CD4-positive, alpha-beta T cell treated with Interleukin-15 for 4 hours (primary cell): ENCODE measurements around the gene MAB21L4.

Source experiments
- DNase-seq: peaks from one replicate; pipeline ENCODE4 v3.0.0-alpha.2; 2020; ENCODE audit warnings: low spot score

Gene MAB21L4

DNA sequence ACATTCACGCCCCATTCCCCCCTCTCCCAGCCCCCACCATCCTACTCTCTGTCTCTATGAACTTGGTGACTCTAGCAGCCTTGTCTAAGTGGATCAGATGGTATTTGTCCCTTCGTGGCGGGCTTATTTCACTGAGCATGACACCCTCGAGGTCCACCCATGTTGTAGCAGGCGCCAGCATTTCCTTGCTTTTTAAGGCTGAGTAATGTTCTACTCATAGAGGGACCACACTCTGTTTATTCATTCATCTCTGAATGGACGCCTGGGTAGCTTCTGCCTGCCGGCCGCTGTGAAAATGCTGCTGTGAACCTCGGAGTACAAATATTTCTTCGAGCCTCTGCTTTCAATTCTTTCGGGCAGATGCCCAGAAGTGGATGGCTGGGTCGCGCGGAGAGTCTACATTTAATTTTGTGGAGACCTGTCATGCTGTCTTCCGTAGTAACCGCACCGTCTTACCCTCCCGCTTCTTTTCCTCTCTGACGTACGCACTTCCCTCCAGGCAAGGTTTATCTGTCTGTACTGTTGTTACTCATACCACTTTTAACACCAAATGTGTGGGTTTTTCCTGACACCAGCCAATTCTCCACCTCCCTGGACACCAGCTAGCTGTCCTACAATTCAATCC is 15.8 kb upstream of the MAB21L4 start:
- no peak for DNase-seq

DNA sequence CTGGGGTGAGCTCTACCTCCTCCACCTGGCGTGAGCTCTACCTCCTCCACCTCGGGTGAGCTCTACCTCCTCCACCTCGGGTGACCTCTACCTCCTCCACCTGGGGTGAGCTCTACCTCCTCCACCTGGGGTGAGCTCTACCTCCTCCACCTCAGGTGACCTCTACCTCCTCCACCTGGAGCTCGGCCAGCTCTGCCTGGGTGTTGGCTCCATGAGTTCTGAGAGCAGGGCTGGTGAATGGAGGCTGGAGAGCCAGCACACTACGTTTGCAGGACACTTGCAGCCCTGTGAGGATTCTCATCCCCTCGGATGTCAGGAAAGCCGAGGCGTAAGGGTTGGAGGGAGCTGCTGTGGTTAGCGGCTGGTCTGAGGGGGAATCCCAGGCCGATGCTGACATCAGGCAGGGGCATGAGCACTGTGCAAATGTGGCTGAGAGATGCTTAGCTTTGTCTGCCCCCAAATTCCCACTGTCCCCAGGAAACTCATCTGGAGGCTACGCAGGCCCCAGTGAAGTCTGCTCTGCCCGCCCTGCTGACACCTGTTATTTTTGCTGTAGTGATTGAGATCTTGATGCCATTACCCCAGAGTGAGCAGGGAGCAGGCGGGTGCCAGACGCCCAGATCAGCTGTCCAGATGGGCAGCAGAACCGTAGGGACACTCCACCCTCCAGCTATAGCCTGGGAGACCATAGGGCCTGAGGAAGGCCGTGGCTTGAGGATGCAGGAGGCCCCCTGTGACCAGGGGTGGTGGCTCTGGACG is 13.4 kb upstream of the MAB21L4 start:
- no peak for DNase-seq

DNA sequence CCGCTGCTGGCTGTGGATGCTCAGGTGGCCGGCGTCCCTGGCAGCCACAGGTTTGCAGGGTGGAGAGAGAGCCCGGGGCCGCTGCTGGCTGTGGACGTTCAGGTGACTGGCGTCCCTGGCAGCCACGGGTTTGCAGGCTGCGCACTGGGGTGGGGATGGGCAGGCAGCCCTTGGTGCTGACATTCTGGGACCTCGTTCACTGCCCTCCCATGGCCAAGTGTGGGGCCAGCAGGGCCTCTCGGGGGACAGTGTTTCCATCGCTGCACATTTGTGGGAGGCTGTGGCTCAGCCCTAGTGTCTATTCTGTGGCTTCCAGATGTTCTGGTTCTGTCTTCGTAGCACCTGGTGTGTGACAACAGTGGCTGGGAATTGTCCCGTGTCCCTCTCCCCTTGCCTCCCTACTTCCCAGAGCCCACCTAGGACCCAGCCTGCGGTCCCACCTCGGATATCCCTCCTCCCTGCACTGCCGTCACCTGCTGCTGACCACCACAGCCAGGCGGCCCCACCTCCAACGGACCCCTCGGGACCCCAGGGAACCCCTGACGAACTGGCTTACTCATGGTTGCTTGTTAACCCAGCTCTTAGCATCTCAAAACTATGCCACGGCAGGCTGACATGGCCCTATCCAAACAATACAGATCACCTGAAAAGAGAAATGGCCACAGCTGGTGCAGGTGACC is 11.1 kb upstream of the MAB21L4 start:
- DNase-seq: no peak

DNA sequence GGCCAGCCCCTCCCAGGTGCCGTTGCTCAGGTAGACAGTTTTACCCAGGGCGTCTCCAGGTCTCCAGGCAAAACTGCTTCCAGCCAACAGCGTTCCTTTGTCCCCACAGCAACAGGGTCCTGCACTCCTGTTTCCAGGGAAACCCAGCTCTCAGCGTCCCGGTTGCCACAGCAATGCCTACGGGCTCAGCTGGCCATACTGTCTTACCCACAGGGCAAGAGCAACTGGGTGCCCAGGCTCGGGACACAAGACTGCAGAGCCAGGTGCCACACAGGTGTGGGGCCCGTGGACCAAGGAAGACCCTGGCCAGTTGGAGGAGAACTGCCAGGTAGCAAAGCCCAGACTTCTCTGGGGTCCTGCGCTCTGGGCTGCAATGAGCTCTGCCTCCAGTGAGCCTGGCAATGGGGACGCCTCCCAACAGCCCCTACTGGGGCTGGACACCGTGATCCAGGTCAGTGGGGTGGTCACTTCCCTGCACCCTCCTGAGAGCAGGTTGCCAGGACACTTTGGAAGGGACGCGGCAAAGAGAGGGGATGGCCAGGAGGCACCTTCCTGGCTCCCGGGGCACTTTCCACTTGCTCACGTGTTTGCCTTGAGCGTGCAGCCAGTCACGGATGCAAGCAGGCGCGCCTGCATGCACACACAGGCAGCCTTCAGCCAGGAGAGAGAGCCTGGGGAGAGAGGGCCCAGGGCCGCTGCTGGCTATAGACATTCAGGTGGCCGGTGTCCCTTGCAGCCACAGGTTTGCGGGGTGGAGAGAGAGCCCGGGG is 10.4 kb upstream of the MAB21L4 start, which contains the start of gene CROCC2:
Gene CROCC2, plus strand, starts transcription at position 196 of the 770 bp plus-strand sequence. Its CDS starts 178 bp downstream, at position 374.
- DNase-seq: no peak

DNA sequence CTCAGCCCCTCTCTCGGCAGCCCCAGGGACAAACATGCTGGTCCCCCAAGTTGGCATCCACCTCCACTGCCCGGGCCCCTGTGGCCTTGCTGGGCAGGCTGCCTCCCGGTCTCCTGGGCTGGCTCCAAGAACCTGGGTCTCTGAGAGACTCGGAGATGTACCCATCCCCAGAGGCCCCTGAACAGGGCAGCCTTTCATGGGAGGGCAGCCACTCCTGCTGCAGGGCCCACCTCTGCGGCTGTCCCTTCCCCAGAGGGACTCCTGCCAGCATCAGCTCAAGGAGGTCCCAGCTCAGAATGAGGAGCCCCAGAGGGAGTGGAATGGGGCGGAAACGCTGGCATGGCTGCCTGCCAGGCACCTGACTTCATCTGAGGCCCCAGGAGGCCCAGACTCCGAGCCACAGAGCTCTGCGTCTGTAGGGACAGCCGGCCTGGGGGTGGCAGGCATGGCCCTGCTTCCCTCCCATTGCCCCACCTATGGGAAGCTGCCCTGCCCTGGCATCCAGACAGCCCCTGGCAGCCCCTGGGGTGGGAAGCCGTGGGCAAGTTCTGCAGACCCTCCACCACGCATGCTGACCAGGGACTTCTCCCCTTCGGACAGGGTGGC is 9.3 kb upstream of the MAB21L4 start:
- DNase-seq: no peak

- DNase-seq: no peak
These were observed 8.5 kb upstream of the MAB21L4 start for GRCh38 chr2:240904216-240905175.

- no peak for DNase-seq
These were observed 7.5 kb upstream of the MAB21L4 start for GRCh38 chr2:240903191-240904060.

DNA sequence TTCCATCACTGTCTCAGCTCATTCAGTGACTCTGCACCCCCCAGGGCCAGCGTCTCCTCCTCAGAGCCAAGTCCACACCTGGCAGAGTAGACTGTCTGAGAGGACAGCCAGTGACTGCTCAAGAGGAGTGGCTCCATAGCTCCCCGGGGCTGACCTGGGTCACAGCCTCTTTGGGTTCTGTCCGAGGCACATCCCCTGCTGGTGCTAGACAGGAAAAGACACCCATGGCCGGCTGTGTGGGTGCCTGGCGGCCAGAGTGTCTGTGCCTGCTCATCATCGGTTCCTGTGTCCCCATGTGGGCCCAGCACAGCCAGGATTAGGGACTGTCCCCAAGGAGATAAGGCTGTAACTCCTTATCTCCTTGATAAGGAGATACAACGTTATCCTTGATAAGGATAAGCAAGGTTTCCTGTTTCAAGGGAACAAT is 6.7 kb upstream of the MAB21L4 start:
- DNase-seq: no peak

DNA sequence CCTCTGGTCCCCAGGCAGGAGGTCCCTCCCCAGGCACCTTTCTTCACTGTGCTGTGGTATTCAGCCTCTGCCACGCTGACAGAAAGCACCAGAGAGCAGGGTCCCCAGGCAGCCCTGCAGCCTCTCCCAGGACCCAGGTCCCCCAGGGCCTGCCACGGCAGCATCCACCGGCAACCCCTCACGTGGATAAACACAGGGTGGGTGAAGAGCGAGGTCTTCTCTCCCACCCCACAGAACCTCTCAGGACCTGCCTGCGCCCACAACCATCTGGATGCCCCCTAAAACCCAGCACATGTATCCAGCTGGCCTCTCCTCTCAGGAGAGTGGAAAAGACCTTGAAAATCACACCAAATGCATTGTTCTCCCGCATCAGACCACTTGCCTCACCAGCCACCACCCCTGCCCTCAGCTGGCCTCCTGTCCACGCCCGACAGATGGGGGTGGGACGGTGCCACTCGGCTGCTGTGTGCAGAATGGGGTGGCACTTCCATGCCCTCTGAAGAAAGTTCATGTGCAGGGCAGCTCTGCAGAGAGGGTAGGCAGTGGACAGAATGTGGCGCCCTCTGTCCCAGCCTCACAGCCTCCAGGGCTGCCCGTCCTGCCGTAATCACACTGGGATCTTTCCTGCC is 6.1 kb upstream of the MAB21L4 start:
- no peak for DNase-seq

DNA sequence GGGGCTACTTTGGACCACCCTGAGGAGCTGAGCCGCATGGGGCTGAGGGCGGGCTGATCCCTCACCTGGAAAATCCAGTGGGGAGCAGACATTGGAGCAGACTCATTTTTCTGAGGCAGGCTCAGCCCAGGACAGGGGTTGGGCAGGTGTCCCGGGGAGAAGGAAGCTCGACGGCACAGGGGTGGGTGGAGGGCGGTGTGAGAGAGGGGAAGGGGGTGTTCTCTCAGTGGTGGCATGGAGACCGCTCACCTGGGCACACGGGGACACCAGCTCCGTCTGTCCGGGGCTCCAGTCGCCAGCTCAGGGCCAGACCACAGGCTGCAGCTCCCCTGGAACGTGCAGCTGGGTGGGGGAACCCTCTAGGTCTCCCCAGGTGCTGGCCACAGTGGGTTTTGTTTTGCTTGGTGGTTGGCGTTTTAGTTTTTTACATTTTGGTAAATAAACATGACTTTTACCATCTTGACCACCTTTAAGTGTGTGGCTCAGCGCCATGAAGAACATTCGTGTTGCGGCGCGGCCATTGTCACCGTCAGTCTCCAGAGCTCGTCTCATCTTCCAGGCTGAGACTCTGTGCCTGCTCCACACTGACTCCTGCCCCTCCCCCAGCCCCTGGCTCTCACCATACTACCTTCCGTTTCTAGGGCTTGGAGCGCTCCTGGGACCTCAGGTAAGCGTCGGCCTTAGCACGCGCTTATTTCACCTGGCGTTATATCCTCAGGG is 4.3 kb upstream of the MAB21L4 start:
- DNase-seq: no peak

GRCh38 chr2:240899468-240899865 is 3.5 kb upstream of the MAB21L4 start:
- DNase-seq: no peak

GRCh38 chr2:240898731-240899467 is 2.9 kb upstream of the MAB21L4 start:
- no peak for DNase-seq

DNA sequence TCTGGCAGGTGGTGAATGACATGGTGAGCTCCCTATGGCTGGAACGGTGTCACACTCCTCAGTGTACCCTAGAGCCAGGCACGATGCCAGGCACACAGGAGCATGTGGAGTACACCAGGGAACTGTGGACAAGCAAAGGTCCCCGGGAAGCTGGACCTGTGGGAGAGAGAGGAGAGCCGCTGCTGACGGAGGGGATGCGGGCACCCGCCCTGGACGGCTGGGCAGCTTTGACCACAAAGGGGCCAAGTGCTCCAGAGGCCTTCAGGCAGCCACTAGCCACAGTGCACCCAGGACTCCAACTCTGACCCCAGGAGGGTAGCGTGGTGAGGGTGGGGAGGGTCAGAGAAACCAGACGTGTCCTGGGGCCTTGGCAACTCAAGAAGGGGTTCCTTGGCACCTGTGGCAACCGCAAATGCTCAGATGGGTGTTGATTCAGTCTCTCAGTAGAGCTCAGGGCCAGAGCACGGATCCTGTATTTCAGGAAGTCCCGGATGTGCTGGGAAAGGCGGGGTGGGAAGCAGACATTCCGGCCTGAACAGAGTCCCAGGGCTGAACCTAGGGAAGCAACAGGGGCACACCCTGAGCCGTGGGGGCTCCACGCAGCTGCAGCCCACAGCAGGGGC is 2.3 kb upstream of the MAB21L4 start:
- no peak for DNase-seq

- DNase-seq: no peak
These were observed 1.1 kb upstream of the MAB21L4 start for GRCh38 chr2:240896871-240897692.

DNA sequence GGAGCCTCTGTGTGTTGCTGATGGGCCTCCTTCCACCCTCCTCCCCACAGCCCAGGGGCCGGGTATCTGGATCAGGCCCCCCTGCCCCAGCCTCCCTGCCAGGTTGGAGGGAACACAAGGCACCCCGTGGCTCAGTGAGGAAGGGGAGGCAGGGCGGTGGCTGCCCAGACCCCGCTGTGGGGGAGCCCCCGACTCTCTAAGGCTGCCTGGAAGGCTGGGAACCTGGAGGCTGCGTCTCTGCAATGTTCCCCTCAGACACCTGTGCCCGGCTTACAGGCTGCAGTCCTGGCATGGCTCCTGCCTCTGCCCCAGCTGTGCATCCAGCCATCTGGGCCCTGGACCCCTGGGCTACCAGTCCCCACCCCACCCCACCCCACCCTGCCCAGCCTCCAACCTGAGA is 438 bp upstream of the MAB21L4 start:
- DNase-seq: no peak

DNA sequence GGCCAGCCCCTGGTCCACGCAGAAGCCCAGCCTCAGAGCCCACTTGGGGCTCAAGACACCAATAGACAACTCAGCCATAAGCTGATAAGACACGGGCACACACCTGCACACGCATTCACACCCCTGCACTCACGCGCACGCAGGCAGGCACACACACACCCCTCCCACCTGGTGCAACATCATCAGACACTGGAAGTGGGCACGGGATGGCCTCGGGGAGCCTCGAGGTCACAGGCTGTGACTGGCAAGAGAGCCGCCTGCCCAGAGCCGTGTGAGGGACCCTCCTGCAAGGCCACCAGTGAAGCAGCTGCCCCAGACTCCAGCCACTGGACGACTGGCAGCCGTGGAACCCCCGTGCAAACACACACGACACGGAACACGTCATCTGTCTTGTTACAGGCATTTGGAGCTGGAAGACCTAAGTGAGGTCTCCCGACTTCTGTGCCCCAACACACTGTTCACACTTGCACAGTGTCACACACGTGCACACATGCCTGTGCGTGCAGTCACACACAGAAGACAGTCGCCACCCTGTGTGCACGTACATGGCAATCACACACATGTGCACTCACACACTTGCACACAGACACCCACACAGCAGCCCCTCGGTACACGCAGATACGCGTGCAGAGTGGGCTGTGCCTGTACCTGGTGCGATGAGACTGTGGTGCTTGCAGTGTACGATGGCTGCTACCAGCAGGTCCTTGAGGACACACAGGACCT is 959 bp downstream of the MAB21L4 start:
- DNase-seq: no peak
